ENCODE results near the gene ACAP3.

DNA sequence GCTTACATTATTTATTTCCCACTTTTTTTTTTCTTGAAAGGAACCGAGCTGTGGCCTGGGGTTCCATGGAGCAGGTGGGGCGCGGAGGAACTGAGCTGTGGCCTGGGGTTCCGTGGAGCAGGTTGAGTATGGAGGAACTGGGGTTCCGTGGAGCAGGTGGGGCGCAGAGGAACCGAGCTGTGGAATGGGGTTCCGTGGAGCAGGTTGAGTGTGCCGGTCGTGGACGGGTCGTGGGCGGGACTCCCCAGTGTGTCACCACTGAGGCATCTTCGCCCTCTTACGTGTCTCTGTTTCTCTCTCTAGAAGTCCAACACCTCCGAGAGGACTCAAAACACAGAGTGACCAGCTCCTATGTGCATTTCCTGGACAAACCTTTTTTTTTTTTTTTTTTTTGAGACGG is 28.7 kb downstream of the ACAP3 start:
- TF ChIP-seq, protein P1, sequence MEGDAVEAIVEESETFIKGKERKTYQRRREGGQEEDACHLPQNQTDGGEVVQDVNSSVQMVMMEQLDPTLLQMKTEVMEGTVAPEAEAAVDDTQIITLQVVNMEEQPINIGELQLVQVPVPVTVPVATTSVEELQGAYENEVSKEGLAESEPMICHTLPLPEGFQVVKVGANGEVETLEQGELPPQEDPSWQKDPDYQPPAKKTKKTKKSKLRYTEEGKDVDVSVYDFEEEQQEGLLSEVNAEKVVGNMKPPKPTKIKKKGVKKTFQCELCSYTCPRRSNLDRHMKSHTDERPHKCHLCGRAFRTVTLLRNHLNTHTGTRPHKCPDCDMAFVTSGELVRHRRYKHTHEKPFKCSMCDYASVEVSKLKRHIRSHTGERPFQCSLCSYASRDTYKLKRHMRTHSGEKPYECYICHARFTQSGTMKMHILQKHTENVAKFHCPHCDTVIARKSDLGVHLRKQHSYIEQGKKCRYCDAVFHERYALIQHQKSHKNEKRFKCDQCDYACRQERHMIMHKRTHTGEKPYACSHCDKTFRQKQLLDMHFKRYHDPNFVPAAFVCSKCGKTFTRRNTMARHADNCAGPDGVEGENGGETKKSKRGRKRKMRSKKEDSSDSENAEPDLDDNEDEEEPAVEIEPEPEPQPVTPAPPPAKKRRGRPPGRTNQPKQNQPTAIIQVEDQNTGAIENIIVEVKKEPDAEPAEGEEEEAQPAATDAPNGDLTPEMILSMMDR (conservative IDR thresholded peaks at IDR 0.05; ENCODE audit: low read depth in 2 of 2) = no peak
- TF ChIP-seq EZH2 (IDR thresholded peaks at IDR 0.05; ENCODE audit: low read depth, unreplicated experiment) = no peak
- no peak for TF ChIP-seq EZH2phosphoT487 (IDR thresholded peaks at IDR 0.05; ENCODE audit: unreplicated experiment)
- TF ChIP-seq ZNF114 (CRISPR knock-in tag; IDR thresholded peaks at IDR 0.05) = no peak
- TF ChIP-seq, protein P2, sequence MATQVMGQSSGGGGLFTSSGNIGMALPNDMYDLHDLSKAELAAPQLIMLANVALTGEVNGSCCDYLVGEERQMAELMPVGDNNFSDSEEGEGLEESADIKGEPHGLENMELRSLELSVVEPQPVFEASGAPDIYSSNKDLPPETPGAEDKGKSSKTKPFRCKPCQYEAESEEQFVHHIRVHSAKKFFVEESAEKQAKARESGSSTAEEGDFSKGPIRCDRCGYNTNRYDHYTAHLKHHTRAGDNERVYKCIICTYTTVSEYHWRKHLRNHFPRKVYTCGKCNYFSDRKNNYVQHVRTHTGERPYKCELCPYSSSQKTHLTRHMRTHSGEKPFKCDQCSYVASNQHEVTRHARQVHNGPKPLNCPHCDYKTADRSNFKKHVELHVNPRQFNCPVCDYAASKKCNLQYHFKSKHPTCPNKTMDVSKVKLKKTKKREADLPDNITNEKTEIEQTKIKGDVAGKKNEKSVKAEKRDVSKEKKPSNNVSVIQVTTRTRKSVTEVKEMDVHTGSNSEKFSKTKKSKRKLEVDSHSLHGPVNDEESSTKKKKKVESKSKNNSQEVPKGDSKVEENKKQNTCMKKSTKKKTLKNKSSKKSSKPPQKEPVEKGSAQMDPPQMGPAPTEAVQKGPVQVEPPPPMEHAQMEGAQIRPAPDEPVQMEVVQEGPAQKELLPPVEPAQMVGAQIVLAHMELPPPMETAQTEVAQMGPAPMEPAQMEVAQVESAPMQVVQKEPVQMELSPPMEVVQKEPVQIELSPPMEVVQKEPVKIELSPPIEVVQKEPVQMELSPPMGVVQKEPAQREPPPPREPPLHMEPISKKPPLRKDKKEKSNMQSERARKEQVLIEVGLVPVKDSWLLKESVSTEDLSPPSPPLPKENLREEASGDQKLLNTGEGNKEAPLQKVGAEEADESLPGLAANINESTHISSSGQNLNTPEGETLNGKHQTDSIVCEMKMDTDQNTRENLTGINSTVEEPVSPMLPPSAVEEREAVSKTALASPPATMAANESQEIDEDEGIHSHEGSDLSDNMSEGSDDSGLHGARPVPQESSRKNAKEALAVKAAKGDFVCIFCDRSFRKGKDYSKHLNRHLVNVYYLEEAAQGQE (IDR thresholded peaks at IDR 0.05; ENCODE audit: unreplicated experiment) = no peak
- TF ChIP-seq, protein P3, sequence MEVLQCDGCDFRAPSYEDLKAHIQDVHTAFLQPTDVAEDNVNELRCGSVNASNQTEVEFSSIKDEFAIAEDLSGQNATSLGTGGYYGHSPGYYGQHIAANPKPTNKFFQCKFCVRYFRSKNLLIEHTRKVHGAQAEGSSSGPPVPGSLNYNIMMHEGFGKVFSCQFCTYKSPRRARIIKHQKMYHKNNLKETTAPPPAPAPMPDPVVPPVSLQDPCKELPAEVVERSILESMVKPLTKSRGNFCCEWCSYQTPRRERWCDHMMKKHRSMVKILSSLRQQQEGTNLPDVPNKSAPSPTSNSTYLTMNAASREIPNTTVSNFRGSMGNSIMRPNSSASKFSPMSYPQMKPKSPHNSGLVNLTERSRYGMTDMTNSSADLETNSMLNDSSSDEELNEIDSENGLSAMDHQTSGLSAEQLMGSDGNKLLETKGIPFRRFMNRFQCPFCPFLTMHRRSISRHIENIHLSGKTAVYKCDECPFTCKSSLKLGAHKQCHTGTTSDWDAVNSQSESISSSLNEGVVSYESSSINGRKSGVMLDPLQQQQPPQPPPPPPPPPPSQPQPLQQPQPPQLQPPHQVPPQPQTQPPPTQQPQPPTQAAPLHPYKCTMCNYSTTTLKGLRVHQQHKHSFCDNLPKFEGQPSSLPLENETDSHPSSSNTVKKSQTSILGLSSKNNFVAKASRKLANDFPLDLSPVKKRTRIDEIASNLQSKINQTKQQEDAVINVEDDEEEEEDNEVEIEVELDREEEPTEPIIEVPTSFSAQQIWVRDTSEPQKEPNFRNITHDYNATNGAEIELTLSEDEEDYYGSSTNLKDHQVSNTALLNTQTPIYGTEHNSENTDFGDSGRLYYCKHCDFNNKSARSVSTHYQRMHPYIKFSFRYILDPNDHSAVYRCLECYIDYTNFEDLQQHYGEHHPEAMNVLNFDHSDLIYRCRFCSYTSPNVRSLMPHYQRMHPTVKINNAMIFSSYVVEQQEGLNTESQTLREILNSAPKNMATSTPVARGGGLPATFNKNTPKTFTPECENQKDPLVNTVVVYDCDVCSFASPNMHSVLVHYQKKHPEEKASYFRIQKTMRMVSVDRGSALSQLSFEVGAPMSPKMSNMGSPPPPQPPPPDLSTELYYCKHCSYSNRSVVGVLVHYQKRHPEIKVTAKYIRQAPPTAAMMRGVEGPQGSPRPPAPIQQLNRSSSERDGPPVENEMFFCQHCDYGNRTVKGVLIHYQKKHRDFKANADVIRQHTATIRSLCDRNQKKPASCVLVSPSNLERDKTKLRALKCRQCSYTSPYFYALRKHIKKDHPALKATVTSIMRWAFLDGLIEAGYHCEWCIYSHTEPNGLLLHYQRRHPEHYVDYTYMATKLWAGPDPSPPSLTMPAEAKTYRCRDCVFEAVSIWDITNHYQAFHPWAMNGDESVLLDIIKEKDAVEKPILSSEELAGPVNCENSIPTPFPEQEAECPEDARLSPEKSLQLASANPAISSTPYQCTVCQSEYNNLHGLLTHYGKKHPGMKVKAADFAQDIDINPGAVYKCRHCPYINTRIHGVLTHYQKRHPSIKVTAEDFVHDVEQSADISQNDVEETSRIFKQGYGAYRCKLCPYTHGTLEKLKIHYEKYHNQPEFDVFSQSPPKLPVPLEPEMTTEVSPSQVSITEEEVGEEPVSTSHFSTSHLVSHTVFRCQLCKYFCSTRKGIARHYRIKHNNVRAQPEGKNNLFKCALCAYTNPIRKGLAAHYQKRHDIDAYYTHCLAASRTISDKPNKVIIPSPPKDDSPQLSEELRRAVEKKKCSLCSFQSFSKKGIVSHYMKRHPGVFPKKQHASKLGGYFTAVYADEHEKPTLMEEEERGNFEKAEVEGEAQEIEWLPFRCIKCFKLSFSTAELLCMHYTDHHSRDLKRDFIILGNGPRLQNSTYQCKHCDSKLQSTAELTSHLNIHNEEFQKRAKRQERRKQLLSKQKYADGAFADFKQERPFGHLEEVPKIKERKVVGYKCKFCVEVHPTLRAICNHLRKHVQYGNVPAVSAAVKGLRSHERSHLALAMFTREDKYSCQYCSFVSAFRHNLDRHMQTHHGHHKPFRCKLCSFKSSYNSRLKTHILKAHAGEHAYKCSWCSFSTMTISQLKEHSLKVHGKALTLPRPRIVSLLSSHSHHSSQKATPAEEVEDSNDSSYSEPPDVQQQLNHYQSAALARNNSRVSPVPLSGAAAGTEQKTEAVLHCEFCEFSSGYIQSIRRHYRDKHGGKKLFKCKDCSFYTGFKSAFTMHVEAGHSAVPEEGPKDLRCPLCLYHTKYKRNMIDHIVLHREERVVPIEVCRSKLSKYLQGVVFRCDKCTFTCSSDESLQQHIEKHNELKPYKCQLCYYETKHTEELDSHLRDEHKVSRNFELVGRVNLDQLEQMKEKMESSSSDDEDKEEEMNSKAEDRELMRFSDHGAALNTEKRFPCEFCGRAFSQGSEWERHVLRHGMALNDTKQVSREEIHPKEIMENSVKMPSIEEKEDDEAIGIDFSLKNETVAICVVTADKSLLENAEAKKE (CRISPR knock-in tag; IDR thresholded peaks at IDR 0.05) = no peak
- no peak for TF ChIP-seq CREB1 (CRISPR knock-in tag; IDR thresholded peaks at IDR 0.05; ENCODE audit: low read depth)

Data from GM23338 (cell line).